Measurements from ENCODE around the gene DNAJB8. TPM values are rescaled to one million over a fixed set of nuclear protein-coding genes. Genes with fewer than 3 reads are reported as not detected.

Gene DNAJB8
- total and polyA plus RNA-seq, 4 donors: not detected

- H3K9me3 ChIP-seq (ENCODE audit: control insufficient read depth in 4 of 4, insufficient read depth in 3 of 4, low read length in 3 of 4): no peaks in the 10 kb centered on the region
- peaks cover 0 to 21% (median 0%) of the 10 kb centered on the region in 5 donors for H3K4me1 ChIP-seq (ENCODE audit: control insufficient read depth in 5 of 5, insufficient read depth in 5 of 5, low read length in 5 of 5)
- no peak overlapping the region for H3K4me3 ChIP-seq
- no peak overlapping the region for H3K9ac ChIP-seq (ENCODE audit: insufficient read depth in 1 of 2, low read length in 2 of 2)
- DNase-seq (no peak), ATAC-seq (ENCODE audit: insufficient read depth, low FRiP score) (no peak)
- WGBS, 2 donors: 79 to 81% methylated on average over 16 of the region's 16 CpGs
- TF ChIP-seq CTCF (IDR thresholded peaks at IDR 0.05; ENCODE audit: control extremely low read depth, extremely low read depth): no peak
- peaks cover 0 to 5% (median 0%) of the 10 kb centered on the region in 3 donors for H3K27me3 ChIP-seq (ENCODE audit: control insufficient read depth in 3 of 3, insufficient read depth in 3 of 3, low read length in 2 of 3)
- no peak overlapping the region for H3K27ac ChIP-seq (ENCODE audit: low read depth in 1 of 2, low read length in 1 of 2)
- H3K36me3 ChIP-seq (ENCODE audit: control insufficient read depth in 4 of 4, insufficient read depth in 4 of 4, low read length in 4 of 4): no peaks in the 10 kb centered on the region
Observed at GRCh38 chr3:128455786-128456748, 10.6 kb downstream of the DNAJB8 start.

GRCh38 chr3:128455116-128455515 lies 11.6 kb downstream of the DNAJB8 start:
- no peak for DNase-seq

DNA sequence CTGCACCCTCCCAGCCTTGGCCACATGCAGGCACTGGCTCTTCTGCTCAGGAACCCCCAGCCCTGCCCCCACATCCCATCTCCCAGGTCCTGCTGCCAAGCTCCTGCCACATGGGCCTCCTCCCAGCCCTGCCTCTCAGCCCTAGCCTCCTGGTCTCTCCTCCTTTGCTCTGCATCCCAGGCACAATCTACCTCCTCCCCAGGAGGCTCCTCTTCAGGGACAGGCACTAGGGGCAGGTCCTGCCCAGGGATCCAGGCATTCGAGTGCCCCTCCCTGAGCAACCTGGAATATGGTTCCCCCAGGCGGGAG lies 12.4 kb downstream of the DNAJB8 start:
- ATAC-seq (ENCODE audit: insufficient read depth, low FRiP score) (no peak), DNase-seq (no peak)
- no peak overlapping the region for H3K9ac ChIP-seq (ENCODE audit: insufficient read depth in 1 of 2, low read length in 2 of 2)
- no peak overlapping the region for H3K4me3 ChIP-seq
- H3K27me3 ChIP-seq (ENCODE audit: control insufficient read depth in 3 of 3, insufficient read depth in 3 of 3, low read length in 2 of 3): peaks cover 0 to 5% (median 0%) of the 10 kb centered on the region in 3 donors
- no peak overlapping the region for H3K27ac ChIP-seq (ENCODE audit: low read depth in 1 of 2, low read length in 1 of 2)
- WGBS, 2 donors: 91 to 94% methylated on average over 2 of the region's 2 CpGs
- no peaks in the 10 kb centered on the region for H3K9me3 ChIP-seq (ENCODE audit: control insufficient read depth in 4 of 4, insufficient read depth in 3 of 4, low read length in 3 of 4)
- H3K36me3 ChIP-seq (ENCODE audit: control insufficient read depth in 4 of 4, insufficient read depth in 4 of 4, low read length in 4 of 4): no peaks in the 10 kb centered on the region
- H3K4me1 ChIP-seq (ENCODE audit: control insufficient read depth in 5 of 5, insufficient read depth in 5 of 5, low read length in 5 of 5): peaks cover 0 to 21% (median 0%) of the 10 kb centered on the region in 5 donors
- TF ChIP-seq CTCF (IDR thresholded peaks at IDR 0.05; ENCODE audit: control extremely low read depth, extremely low read depth): no peak

More at GRCh38 chr3:128455116-128455515, 11.6 kb downstream of the DNAJB8 start:
- H3K9me3 ChIP-seq (ENCODE audit: control insufficient read depth in 4 of 4, insufficient read depth in 3 of 4, low read length in 3 of 4): no peaks in the 10 kb centered on the region
- peaks cover 0 to 5% (median 0%) of the 10 kb centered on the region in 3 donors for H3K27me3 ChIP-seq (ENCODE audit: control insufficient read depth in 3 of 3, insufficient read depth in 3 of 3, low read length in 2 of 3)
- H3K27ac ChIP-seq (ENCODE audit: low read depth in 1 of 2, low read length in 1 of 2): no peak overlapping the region
- H3K4me1 ChIP-seq (ENCODE audit: control insufficient read depth in 5 of 5, insufficient read depth in 5 of 5, low read length in 5 of 5): peaks cover 0 to 21% (median 0%) of the 10 kb centered on the region in 5 donors
- no peak overlapping the region for H3K4me3 ChIP-seq
- H3K9ac ChIP-seq (ENCODE audit: insufficient read depth in 1 of 2, low read length in 2 of 2): no peak overlapping the region
- no peak for ATAC-seq (ENCODE audit: insufficient read depth, low FRiP score)
- no peak for TF ChIP-seq CTCF (IDR thresholded peaks at IDR 0.05; ENCODE audit: control extremely low read depth, extremely low read depth)
- WGBS, 2 donors: 48 to 75% methylated on average over 5 of the region's 5 CpGs
- no peaks in the 10 kb centered on the region for H3K36me3 ChIP-seq (ENCODE audit: control insufficient read depth in 4 of 4, insufficient read depth in 4 of 4, low read length in 4 of 4)
